HepG2 (cell line): ENCODE results near the gene TEKT5. TPM values are rescaled to one million over a fixed set of nuclear protein-coding genes. Genes with fewer than 3 reads are reported as not detected.

Source experiments
- AKAP8 ChIP-seq: sonication (generic); formaldehyde crosslinking; IDR thresholded peaks from 2 replicates; pipeline ENCODE4 v1.5.1; 2020; ENCODE audit warnings: mild to moderate bottlenecking, missing genetic modification reagents
- BRF2 ChIP-seq: sonication (generic); formaldehyde crosslinking; IDR thresholded peaks from 2 replicates; pipeline ENCODE4 v1.8.1; 2022; ENCODE audit warnings: mild to moderate bottlenecking, missing genetic modification reagents
- DNMT3B ChIP-seq: conservative IDR thresholded peaks from 2 replicates; pipeline ENCODE4 v1.6.1; 2016; ENCODE audit warnings: missing biosample characterization, control low read depth
- DPF2 ChIP-seq: sonication (generic); formaldehyde crosslinking; IDR thresholded peaks from 2 replicates; pipeline ENCODE4 v1.4.0; 2020; ENCODE audit warnings: mild to moderate bottlenecking, low read depth, missing genetic modification reagents, borderline replicate concordance
- ELF4 ChIP-seq: sonication (generic); formaldehyde crosslinking; IDR thresholded peaks from 2 replicates; pipeline ENCODE4 v1.5.0; 2020; ENCODE audit warnings: missing genetic modification reagents, mild to moderate bottlenecking, moderate library complexity, borderline replicate concordance
- ERF ChIP-seq: IDR thresholded peaks from 2 replicates; pipeline ENCODE4 v1.6.1; 2018; ENCODE audit warnings: missing biosample characterization, missing genetic modification reagents
- FOXK2 ChIP-seq: fragments of 450-650 bp; IDR thresholded peaks from 2 replicates; pipeline ENCODE4 v1.6.1; 2016
- FOXO1 ChIP-seq: sonication (generic); formaldehyde crosslinking; IDR thresholded peaks from 2 replicates; pipeline ENCODE4 v1.4.0; 2020; ENCODE audit warnings: missing genetic modification reagents
- IRF9 ChIP-seq: sonication (generic); formaldehyde crosslinking; IDR thresholded peaks from 2 replicates; pipeline ENCODE4 v1.8.0; 2022; ENCODE audit warnings: missing genetic modification reagents, mild to moderate bottlenecking, borderline replicate concordance
- ISL2 ChIP-seq: sonication (generic); formaldehyde crosslinking; IDR thresholded peaks from 2 replicates; pipeline ENCODE4 v1.5.0; 2020; ENCODE audit warnings: missing genetic modification reagents
- MAFF ChIP-seq: IDR thresholded peaks from 2 replicates; pipeline ENCODE4 v1.6.1; 2011; ENCODE audit warnings: low read depth, low read length, improper control_type of control experiment
- MXD4 ChIP-seq: IDR thresholded peaks from 2 replicates; pipeline ENCODE4 v1.6.1; 2016; ENCODE audit warnings: mild to moderate bottlenecking, missing biosample characterization, missing genetic modification reagents
- MYNN ChIP-seq: sonication (generic); formaldehyde crosslinking; IDR thresholded peaks from 2 replicates; pipeline ENCODE4 v1.4.0; 2020; ENCODE audit warnings: mild to moderate bottlenecking, low read depth, missing genetic modification reagents
- NFE2L2 ChIP-seq: fragments of 150-350 bp; IDR thresholded peaks from 2 replicates; pipeline ENCODE4 v1.6.1; 2014; ENCODE audit warnings: low read length
- NR2F6 ChIP-seq, 2 experiments: IDR thresholded peaks; 2 replicates each; pipeline ENCODE4 v1.6.1; 2016; ENCODE audit warnings: antibody characterized with exemption in 1 of 2, mild to moderate bottlenecking in 1 of 2
- POLR2AphosphoS5 ChIP-seq: IDR thresholded peaks from 2 replicates; pipeline ENCODE4 v1.6.1; 2012; ENCODE audit warnings: low read depth, low read length
- PRMT3 ChIP-seq: sonication (generic); formaldehyde crosslinking; IDR thresholded peaks from 2 replicates; pipeline ENCODE4 v1.8.1; 2022; ENCODE audit warnings: low read depth, mild to moderate bottlenecking, moderate library complexity, missing genetic modification reagents, borderline replicate concordance
- RBM39 ChIP-seq: fragments of 200-400 bp; formaldehyde crosslinking; IDR thresholded peaks from one replicate; pipeline ENCODE4 v1.6.1; 2018; ENCODE audit warnings: antibody characterized with exemption, mild to moderate bottlenecking, low read depth, low read length; ENCODE audit not compliant: poor library complexity, severe bottlenecking
- REXO4 ChIP-seq: sonication (generic); formaldehyde crosslinking; IDR thresholded peaks from 2 replicates; pipeline ENCODE4 v1.8.0; 2022; ENCODE audit warnings: missing genetic modification reagents, mild to moderate bottlenecking, borderline replicate concordance
- SALL2 ChIP-seq: sonication (generic); formaldehyde crosslinking; IDR thresholded peaks from 2 replicates; pipeline ENCODE4 v1.8.1; 2023; ENCODE audit warnings: mild to moderate bottlenecking, missing genetic modification reagents, inconsistent platforms
- SIX1 ChIP-seq: sonication (generic); formaldehyde crosslinking; IDR thresholded peaks from 2 replicates; pipeline ENCODE4 v1.4.0; 2020; ENCODE audit warnings: missing genetic modification reagents, borderline replicate concordance
- SIX4 ChIP-seq: sonication (generic); formaldehyde crosslinking; IDR thresholded peaks from 2 replicates; pipeline ENCODE4 v1.4.0; 2020; ENCODE audit warnings: missing genetic modification reagents
- YEATS2 ChIP-seq: sonication (generic); formaldehyde crosslinking; IDR thresholded peaks from 2 replicates; pipeline ENCODE4 v1.4.0; 2020; ENCODE audit warnings: missing genetic modification reagents, borderline replicate concordance
- ZFP36L2 ChIP-seq: sonication (generic); formaldehyde crosslinking; IDR thresholded peaks from 2 replicates; pipeline ENCODE4 v1.4.0; 2020; ENCODE audit warnings: missing genetic modification reagents
- ZKSCAN8 ChIP-seq: IDR thresholded peaks from 2 replicates; pipeline ENCODE4 v1.6.1; 2016; ENCODE audit warnings: borderline replicate concordance, missing genetic modification reagents, missing compliant biosample characterization
- ZNF510 ChIP-seq: sonication (generic); formaldehyde crosslinking; IDR thresholded peaks from 2 replicates; pipeline ENCODE4 v1.4.0; 2020; ENCODE audit warnings: low read depth, mild to moderate bottlenecking, missing genetic modification reagents
- ZNF562 ChIP-seq: sonication (generic); formaldehyde crosslinking; IDR thresholded peaks from 2 replicates; pipeline ENCODE4 v1.8.0; 2022; ENCODE audit warnings: missing genetic modification reagents, borderline replicate concordance
- ZNF713 ChIP-seq: sonication (generic); formaldehyde crosslinking; IDR thresholded peaks from 2 replicates; pipeline ENCODE4 v1.4.0; 2020; ENCODE audit warnings: mild to moderate bottlenecking, missing genetic modification reagents
- ZNF749 ChIP-seq: sonication (generic); formaldehyde crosslinking; IDR thresholded peaks from 2 replicates; pipeline ENCODE4 v1.8.0; 2022; ENCODE audit warnings: mild to moderate bottlenecking, missing genetic modification reagents, moderate library complexity, borderline replicate concordance
- ZNF776 ChIP-seq: sonication (generic); formaldehyde crosslinking; IDR thresholded peaks from 2 replicates; pipeline ENCODE4 v1.4.0; 2020; ENCODE audit warnings: mild to moderate bottlenecking, missing genetic modification reagents
- polyA plus RNA-seq, 8 experiments: library from polyadenylated mRNA; depleted of rRNA in 3 of 8; stranded (reverse) in 7 of 8; unstranded in 1 of 8; fragments of >200 nt; fragmentation: Illumina TruSeq in 4 of 8; extraction: Trizol in 4 of 8; gene quantifications; 2 replicates each; pipeline versions ENCODE4 v1.2.1 to v1.2.3, GENCODE V29; 2011 to 2016; ENCODE audit warnings: low read depth in 4 of 8, missing spikeins in 1 of 8, mixed read lengths in 1 of 8; ENCODE audit not compliant: insufficient read depth in 1 of 8
- total RNA-seq, 5 experiments: library from RNA; depleted of rRNA; stranded (reverse); fragments of >200 nt; fragmentation: Illumina TruSeq; extraction: Trizol; gene quantifications; 2 replicates each; pipeline ENCODE4 v1.2.3, GENCODE V29; 2016; ENCODE audit warnings: low read depth in 1 of 5

Gene TEKT5
- total and polyA plus RNA-seq, 2 of the 13 experiments (the other 11 are each of a cell fraction or from before 2014, with no cell fraction given), result 0.16 TPM; not detected in 1

GRCh38 chr16:10616756-10617640 lies 77.7 kb downstream of the TEKT5 start (continued):
- TF ChIP-seq BRF2 (CRISPR knock-in tag), result no peak
- no peak for TF ChIP-seq FOXK2
- no peak for TF ChIP-seq NFE2L2
- TF ChIP-seq FOXO1 (CRISPR knock-in tag), result peak; percentile 55; the same call in 1 of the 2 replicates
- TF ChIP-seq RBM39, result peak; percentile 81
- TF ChIP-seq ZNF510 (CRISPR knock-in tag), result no peak; the same call in 1 of the 2 replicates
- TF ChIP-seq NR2F6 (IDR thresholded peaks at IDR 0.05), result no peak; the same call in none of the 2 replicates
- peak; percentile 87 for TF ChIP-seq NR2F6 (CRISPR knock-in tag; IDR thresholded peaks at IDR 0.05)
- no peak; the same call in 1 of the 2 replicates for TF ChIP-seq ZNF713 (CRISPR knock-in tag)
- no peak for TF ChIP-seq PRMT3 (CRISPR knock-in tag)
- TF ChIP-seq YEATS2 (CRISPR knock-in tag), result peak; percentile 73; the same call in 1 of the 2 replicates
- TF ChIP-seq POLR2AphosphoS5, result peak; percentile 86
- TF ChIP-seq SIX1, result 0 out of 2 replicates have a peak, but pooled peaks have one; percentile 59
- TF ChIP-seq DPF2 (CRISPR knock-in tag), result peak; percentile 60
- 0 out of 2 replicates have a peak, but pooled peaks have one; percentile 54 for TF ChIP-seq ISL2 (CRISPR knock-in tag)
- peak; percentile 52 for TF ChIP-seq ZNF776 (CRISPR knock-in tag)
- peak; percentile 35; the same call in 1 of the 2 replicates for TF ChIP-seq ELF4 (CRISPR knock-in tag)
- TF ChIP-seq ERF (CRISPR knock-in tag), result peak; percentile 93
- no peak; the same call in 1 of the 2 replicates for TF ChIP-seq ZFP36L2 (CRISPR knock-in tag)
- peak; percentile 3; the same call in 1 of the 2 replicates for TF ChIP-seq SIX4 (CRISPR knock-in tag)
- TF ChIP-seq IRF9, result peak; percentile 95
- TF ChIP-seq MAFF, result peak; percentile 10; the same call in 1 of the 2 replicates
- peak; percentile 72; the same call in 1 of the 2 replicates for TF ChIP-seq MXD4 (CRISPR knock-in tag)
- no peak for TF ChIP-seq REXO4 (CRISPR knock-in tag)
- TF ChIP-seq AKAP8, result 0 out of 2 replicates have a peak, but pooled peaks have one; percentile 79
- TF ChIP-seq DNMT3B (CRISPR knock-in tag), result no peak
- TF ChIP-seq MYNN (CRISPR knock-in tag), result no peak
- no peak for TF ChIP-seq SALL2 (CRISPR knock-in tag)
- TF ChIP-seq ZKSCAN8 (CRISPR knock-in tag), result peak; percentile 77
- no peak; the same call in 1 of the 2 replicates for TF ChIP-seq ZNF749 (CRISPR knock-in tag)
- TF ChIP-seq ZNF562 (CRISPR knock-in tag), result no peak
